Astrocyte of the cerebellum (primary cell): Measurements from ENCODE around the gene ZCCHC2.

Experiments
- DNase-seq: peaks from one replicate; pipeline ENCODE4 v3.0.0-alpha.2; 2011; ENCODE audit warnings: low read depth
- H3K4me3 ChIP-seq: 2 replicates; pipeline ENCODE4 v1.5.1; 2011; ENCODE audit warnings: mild to moderate bottlenecking, low read depth, low read length, moderate library complexity
- CTCF ChIP-seq: IDR thresholded peaks from 2 replicates; pipeline ENCODE4 v1.5.1; 2012; ENCODE audit warnings: low read length, low read depth, moderate library complexity, mild to moderate bottlenecking; ENCODE audit errors: missing control alignments
- in situ Hi-C: cut with HindIII; loops from 2 replicates; pipeline ENCODE4 v1.10.0; 2017; ENCODE audit warnings: low sequenced_read_pairs

Gene ZCCHC2

GRCh38 chr18:62523255-62523588 is 397 bp downstream of the ZCCHC2 start:
- DNase-seq = no peak
- peak overlapping the region; percentile 76 for H3K4me3 ChIP-seq
- TF ChIP-seq CTCF = no peak
- in situ Hi-C loops = no loop called here

GRCh38 chr18:62523631-62524439 is 1.0 kb downstream of the ZCCHC2 start:
- TF ChIP-seq CTCF = no peak
- in situ Hi-C loops = no loop called here
- peak overlapping the region; percentile 76 for H3K4me3 ChIP-seq
- DNase-seq = no peak

GRCh38 chr18:62524440-62525200 is 1.8 kb downstream of the ZCCHC2 start:
- peak overlapping the region; percentile 76 for H3K4me3 ChIP-seq
- in situ Hi-C loops = no loop called here
- no peak for TF ChIP-seq CTCF
- no peak for DNase-seq

GRCh38 chr18:62525608-62526007 is 2.8 kb downstream of the ZCCHC2 start:
- peak overlapping the region; percentile 72 for H3K4me3 ChIP-seq
- TF ChIP-seq CTCF = no peak
- in situ Hi-C loops = no loop called here

GRCh38 chr18:62526098-62527025 is 3.5 kb downstream of the ZCCHC2 start:
- H3K4me3 ChIP-seq = peak overlapping the region; percentile 72
- peak; percentile 63 for DNase-seq
- no peak for TF ChIP-seq CTCF
- in situ Hi-C loops = no loop called here

More at GRCh38 chr18:62525608-62526007, 2.8 kb downstream of the ZCCHC2 start:
- no peak for DNase-seq

GRCh38 chr18:62529597-62529996 is 6.8 kb downstream of the ZCCHC2 start:
- TF ChIP-seq CTCF = no peak
- no peak overlapping the region for H3K4me3 ChIP-seq
- in situ Hi-C loops = no loop called here
- no peak for DNase-seq
